SHP77 treated with DMSO at 0.1 percent for 48 hours (cell line): Measurements from ENCODE around the gene CXCR6.

Experiments
- DNase-seq: peaks from one replicate; lab custom pipeline; 2025; lab: John Stamatoyannopoulos, UW

Gene CXCR6

GRCh38 chr3:45943207-45943846 lies at the start of gene CXCR6:
CXCR6 (plus strand) TSS chr3:45943464; CDS start chr3:45946482, 3,018 bp downstream.
- DNase-seq, result no peak

- no peak for DNase-seq
Observed at GRCh38 chr3:45894015-45894414, 49.2 kb upstream of the CXCR6 start.

- DNase-seq, result no peak
Observed at GRCh38 chr3:45895686-45896468, 47.4 kb upstream of the CXCR6 start.

- DNase-seq, result no peak
Observed at GRCh38 chr3:45896956-45897355, 46.3 kb upstream of the CXCR6 start.

- no peak for DNase-seq
Observed at GRCh38 chr3:45904931-45905330, 38.3 kb upstream of the CXCR6 start.

DNA sequence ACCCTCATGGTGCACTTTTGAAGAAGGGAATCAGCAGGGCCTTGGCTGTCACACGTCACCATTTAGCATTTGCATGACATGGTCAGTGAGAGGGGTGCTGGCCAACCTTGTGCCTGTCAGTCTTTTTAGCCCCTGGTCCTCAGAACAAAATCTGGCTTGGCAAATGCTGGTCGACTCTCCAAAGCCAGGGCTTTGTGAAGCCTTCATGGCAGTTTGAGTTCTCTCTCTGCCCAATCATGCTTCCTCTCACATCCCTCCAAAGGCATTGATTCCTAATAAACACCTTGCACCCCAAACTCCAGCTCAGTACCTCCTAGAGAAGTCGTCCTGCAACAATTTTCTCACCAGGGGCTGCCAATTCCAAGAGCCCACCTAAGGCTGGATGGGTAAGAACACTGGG lies 37.5 kb upstream of the CXCR6 start:
- DNase-seq, result no peak

GRCh38 chr3:45906681-45907407 lies 36.4 kb upstream of the CXCR6 start:
- DNase-seq, result no peak

DNA sequence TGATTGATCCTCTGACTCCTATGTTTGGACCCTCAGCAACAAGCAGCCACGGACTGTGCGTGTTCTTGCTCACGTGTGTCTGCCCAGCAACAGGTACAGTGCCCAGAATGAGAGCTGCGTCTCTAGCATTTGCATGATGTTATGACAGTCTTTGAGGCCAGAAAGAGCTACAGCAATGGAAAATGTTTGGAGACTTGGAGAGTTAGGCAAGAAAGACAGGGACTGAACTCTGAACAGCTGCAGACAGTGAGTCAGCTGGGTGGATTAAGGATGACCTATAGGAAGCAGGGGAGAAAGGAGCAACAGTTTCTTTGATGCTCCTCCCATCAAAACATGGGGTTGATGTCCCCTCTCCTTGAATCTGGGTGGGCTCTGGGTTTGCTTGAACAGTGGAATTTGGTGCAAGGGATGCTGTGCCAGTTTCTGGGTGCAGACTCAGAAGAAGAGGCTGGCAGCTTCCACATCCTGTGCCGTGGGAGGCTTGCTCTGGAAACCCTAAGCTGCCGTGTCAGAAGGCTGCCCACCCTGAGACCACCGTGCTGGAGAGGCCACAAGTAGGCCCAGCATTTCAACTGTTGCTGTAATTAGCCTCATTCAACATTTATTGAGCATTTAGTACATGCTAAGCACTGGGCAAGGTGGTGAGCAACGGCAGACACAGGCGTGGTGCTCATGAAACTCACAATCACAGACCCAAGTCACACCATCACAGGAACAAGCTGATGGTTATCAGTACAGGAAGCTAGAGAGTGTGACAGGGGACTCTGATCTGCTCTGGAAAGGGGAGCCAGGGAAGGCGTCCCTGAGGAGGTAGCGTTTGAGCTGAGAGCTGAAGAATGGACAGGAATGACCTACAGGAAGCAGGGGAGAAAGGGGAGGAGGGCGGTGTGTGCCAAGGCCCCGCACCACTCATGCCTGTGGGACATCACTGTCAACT lies 35.2 kb upstream of the CXCR6 start:
- no peak for DNase-seq

DNA sequence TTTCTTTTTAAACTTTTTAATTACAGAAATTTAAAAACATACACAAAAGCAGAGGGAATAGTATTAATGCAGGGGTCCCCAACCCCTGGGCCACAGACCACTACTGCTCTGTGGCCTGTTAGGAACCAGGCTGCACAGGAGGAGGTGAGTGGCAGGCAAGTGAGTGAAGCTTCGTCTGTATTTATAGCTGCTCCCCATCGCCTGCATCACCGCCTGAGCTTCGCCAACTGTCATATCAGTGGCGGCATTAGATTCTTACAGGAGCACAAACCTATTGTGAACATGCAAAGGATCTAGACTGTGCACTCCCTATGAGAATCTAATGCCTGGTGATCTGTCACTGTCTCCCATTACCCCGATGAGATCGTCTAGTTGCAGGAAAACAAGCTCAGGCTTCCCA lies 34.5 kb upstream of the CXCR6 start:
- no peak for DNase-seq

DNA sequence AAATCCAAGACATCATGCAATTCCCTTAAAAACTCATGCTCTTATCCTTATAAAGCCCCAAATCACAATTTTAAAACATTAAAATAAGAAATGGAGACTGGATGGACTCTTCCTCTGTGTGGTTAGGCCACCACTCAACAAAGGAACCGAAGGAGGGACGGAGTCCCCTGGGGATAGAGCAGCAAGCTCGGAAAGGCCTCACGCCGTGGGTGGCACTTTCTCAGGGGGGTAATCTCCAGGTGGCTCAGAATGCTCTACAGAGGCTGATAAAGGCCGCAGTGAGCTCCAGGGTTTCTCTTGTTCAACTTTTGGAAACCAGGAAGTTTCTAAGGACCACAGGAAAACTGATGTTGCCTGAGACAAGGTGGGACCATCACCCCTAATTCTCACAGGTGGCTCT lies 33.7 kb upstream of the CXCR6 start:
- no peak for DNase-seq

DNA sequence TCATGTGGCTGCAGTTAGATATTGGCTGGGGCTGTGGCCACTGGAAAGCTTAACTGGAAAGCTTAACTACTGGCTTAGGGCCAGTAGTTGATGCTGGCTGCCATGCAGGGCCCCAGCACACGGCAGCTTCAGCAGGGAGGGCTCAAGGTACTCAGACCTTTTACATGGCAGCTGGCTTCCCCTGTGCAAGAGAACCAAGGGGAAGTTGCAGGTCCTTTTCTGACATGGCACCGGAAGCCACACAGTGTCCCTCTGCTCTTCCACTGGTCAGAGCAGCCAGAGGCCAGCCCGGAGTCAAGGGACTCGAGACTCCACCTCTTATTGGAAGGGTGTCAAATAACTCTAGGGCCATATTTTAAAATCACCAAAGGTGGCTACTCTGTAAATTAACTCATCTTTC lies 32.4 kb upstream of the CXCR6 start:
- no peak for DNase-seq

DNA sequence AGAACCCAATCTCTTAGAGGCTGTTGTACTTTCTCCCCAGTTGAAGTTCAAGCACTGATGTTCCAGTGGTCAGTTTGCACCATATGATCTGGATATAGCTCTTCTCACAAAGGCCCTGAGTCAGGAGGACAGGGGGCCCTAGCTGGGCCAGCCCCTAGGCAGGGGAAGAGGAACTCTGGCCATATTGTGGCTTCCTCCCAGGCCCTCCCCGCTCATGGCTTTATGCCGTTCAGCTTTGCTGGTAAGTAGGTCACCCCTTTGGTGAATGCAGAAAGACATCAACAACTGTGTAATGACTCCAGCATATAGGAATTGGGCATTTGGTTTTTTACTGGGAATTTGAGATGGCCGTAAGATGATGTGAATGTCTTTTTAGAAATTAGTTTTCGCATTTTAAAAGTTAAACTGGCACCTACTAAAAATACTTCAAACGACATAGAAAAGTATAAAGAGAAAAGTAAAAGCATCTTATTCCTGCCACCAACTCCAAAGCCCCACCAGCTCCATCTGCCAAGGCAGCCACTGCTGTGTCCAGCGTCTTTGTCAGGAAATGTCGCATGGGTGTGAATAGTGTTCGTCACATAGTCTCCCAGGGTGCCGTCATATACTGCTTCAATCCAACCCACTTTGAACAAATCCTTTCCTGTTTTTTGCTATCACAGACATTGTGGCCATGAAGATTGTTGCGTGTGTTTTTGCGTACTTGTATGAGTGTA lies 31.6 kb upstream of the CXCR6 start:
- DNase-seq, result no peak

GRCh38 chr3:45912435-45912834 lies 30.8 kb upstream of the CXCR6 start:
- no peak for DNase-seq

DNA sequence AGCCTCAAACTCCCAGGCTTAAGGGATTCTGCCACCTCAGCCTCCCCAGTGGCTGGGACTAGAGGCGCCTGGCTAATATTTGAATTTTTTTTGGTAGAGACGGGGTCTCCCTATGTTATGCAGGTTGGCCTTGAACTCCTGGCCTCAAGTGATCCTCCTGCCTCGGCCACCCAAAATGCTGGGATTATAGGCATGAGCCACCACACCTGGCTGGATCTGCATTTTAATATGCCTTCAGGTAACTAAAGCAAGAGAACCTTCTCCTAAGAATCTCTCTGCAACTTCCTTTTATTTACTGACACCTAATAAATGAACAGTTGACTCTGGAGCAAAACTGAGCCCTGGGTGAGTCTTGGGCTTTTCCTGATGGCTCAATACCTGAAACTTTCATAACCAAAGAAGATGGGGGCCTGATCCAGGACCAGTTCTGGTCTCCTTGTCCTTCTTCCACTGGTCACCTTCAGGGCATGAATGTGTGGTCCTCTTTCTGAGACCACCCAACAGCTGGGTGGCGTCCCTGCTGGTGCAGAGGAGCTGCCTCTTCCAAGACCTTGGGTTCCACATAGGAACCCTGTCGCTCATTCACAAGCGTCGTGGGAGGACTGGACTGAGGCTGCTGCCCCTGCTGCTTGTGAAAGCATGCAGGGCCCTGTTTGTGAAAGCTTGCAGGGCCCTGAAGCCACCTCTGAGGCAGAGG lies 28.8 kb upstream of the CXCR6 start:
- DNase-seq, result no peak

- DNase-seq, result no peak
Observed at GRCh38 chr3:45915059-45915439, 28.2 kb upstream of the CXCR6 start.

DNA sequence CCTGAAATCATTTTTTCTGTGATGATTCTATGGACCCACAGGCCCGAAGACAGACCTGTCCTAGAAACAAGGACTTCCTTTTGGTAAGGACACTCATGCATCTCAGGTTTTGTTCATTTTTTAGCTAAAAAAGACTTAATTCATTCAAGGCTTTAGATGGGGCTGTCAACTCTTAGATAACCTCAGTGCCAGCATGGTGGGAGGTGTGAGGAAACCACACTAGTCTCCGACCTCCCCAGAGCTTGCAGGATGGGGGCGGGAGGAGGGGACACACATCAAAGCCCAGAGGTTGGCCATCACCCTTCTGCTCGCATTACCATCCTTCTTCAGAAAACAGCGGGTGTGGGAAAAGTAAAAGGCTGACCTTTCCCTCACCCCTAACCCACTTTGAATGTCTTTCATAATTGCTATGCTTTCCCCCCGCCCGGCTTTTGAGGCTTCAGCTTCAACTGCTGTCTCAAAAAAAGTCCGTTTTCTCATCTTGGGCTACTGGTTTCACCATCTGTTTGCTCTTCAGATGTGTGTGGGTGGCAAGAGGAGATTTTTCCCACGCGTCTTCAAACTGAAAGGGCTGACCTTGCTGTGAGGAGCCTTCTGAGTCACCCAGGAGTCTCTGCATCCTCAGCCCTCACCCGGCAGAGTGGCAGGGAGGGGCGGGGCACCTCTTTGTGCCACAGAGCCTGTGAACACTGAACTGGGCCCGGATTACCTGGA lies 27.6 kb upstream of the CXCR6 start:
- DNase-seq, result no peak

- no peak for DNase-seq
Observed at GRCh38 chr3:45917146-45917898, 25.9 kb upstream of the CXCR6 start.

- no peak for DNase-seq
Observed at GRCh38 chr3:45921158-45922038, 21.9 kb upstream of the CXCR6 start.

DNA sequence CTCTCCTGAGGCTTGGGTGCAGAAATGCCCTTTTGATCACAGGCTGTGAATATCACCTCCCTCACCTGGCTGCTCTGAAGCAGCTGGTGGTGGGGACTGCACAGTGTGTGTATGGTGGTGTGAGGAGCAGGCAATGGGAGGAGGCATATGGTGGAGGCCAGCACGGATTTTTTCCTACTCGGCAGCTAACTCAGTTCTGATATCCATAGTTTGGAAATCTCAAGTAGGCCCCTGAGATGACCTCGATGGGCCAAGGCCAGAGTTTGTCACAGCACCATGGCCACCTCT lies 21.3 kb upstream of the CXCR6 start:
- no peak for DNase-seq
